Aorta (tissue), 5 donors: Measurements from ENCODE around the gene IQCE. TPM values are rescaled to one million over a fixed set of nuclear protein-coding genes. Genes with fewer than 3 reads are reported as not detected.
A peak's percentile ranks its signal among the peaks of the same experiment; 100 is the strongest.
"Not testable (repeated sequence)": the region's sequence is repeated elsewhere in the genome, so short reads cannot be mapped to it uniquely, and the experiment has no call there.

Experiments used
- ATAC-seq: fragments of 200-7000 bp; cut with Tn5 transposase; one replicate; pipeline ENCODE4 v1.9.1; 2022; ENCODE audit warnings: moderate library complexity; ENCODE audit not compliant: low FRiP score
- DNase-seq, 2 donors: peaks; one replicate each; pipeline ENCODE4 v3.0.0-alpha.2; 2020
- H3K27ac ChIP-seq, 2 donors: one replicate each; pipeline ENCODE4 v1.5.1; 2013; ENCODE audit warnings: low read length in 2 of 2, mild to moderate bottlenecking in 2 of 2, moderate library complexity in 2 of 2, control low read depth in 1 of 2, inconsistent platforms in 1 of 2, low read depth in 1 of 2
- H3K27me3 ChIP-seq, 2 donors: one replicate each; pipeline ENCODE4 v1.6.1; 2013; ENCODE audit warnings: control low read depth in 1 of 2, low read length in 1 of 2, mild to moderate bottlenecking in 1 of 2, moderate library complexity in 1 of 2; ENCODE audit not compliant: insufficient read depth in 2 of 2, control insufficient read depth in 1 of 2
- H3K36me3 ChIP-seq, 2 donors: one replicate each; pipeline ENCODE4 v1.6.1; 2013; ENCODE audit warnings: control low read depth in 1 of 2, low read length in 1 of 2, mild to moderate bottlenecking in 1 of 2; ENCODE audit not compliant: insufficient read depth in 2 of 2, control insufficient read depth in 1 of 2
- H3K4me1 ChIP-seq, 2 donors: one replicate each; pipeline ENCODE4 v1.6.1; 2013; ENCODE audit warnings: low read length in 2 of 2, control low read depth in 1 of 2, mild to moderate bottlenecking in 1 of 2, moderate library complexity in 1 of 2; ENCODE audit not compliant: insufficient read depth in 2 of 2, control insufficient read depth in 1 of 2
- H3K4me3 ChIP-seq, 2 donors: one replicate each; pipeline ENCODE4 v1.5.1; 2013; ENCODE audit warnings: low read length in 2 of 2, control low read depth in 1 of 2, mild to moderate bottlenecking in 1 of 2
- H3K9me3 ChIP-seq: one replicate; pipeline ENCODE4 v1.6.1; 2013; ENCODE audit warnings: mild to moderate bottlenecking, low read length; ENCODE audit not compliant: control insufficient read depth
- WGBS, 2 donors: extraction: QIAGEN DNeasy Blood & Tissue Kit; methylation state at CpG; one replicate each; pipeline ENCODE4 v1.1.7; 2013; 5-methylcytosine and 5-hydroxymethylcytosine counted together
- intact Hi-C, 2 donors: fragments of 100-400 bp; cut with DNase I; formaldehyde crosslinking; loops; one replicate each; pipeline versions ENCODE4 v1.14.2 to v1.15.0; 2022
- polyA plus RNA-seq, 2 donors: library from polyadenylated mRNA; stranded (reverse); fragments of 200-250 nt; gene quantifications; one replicate each; pipeline ENCODE4 v1.2.3, GENCODE V29; 2013
- total RNA-seq, 2 donors: library from RNA; stranded (reverse); fragmentation: NEBNext Ultra II Directional; extraction: Animal tissue kit (Norgen Biotek cat#: 25700); gene quantifications; one replicate each; pipeline ENCODE4 v1.2.1, GENCODE V29; 2021
- donor health status: healthy with polysubstance abuse.
- donor health status: Bipolar disorder and iron deficiency.
- donor health status: DM: no; HTN: no; CAD: no.
- donor health status: DM: no; HTN: no; CAD: no.
- donor health status: DM: yes; HTN: yes; CAD: no.

The IQCE gene
- total and polyA plus RNA-seq, 4 donors = 6.1 to 18.2 (median 11.2) TPM

GRCh38 chr7:2530071-2530987 lies 28.4 kb upstream of the IQCE start:
- no peaks in the 10 kb centered on the region for H3K4me1 ChIP-seq
- H3K27me3 ChIP-seq = no peaks in the 10 kb centered on the region
- no peak overlapping the region for H3K27ac ChIP-seq
- intact Hi-C loops = no loop called here
- DNase-seq (peak in 1 of 2 donors; percentile 79), ATAC-seq (no peak)
- H3K4me3 ChIP-seq = no peak overlapping the region
- H3K36me3 ChIP-seq = no peaks in the 10 kb centered on the region
- 87 to 92% methylated on average over 16 of the region's 16 CpGs for WGBS, 2 donors
- no peaks in the 10 kb centered on the region for H3K9me3 ChIP-seq

DNA sequence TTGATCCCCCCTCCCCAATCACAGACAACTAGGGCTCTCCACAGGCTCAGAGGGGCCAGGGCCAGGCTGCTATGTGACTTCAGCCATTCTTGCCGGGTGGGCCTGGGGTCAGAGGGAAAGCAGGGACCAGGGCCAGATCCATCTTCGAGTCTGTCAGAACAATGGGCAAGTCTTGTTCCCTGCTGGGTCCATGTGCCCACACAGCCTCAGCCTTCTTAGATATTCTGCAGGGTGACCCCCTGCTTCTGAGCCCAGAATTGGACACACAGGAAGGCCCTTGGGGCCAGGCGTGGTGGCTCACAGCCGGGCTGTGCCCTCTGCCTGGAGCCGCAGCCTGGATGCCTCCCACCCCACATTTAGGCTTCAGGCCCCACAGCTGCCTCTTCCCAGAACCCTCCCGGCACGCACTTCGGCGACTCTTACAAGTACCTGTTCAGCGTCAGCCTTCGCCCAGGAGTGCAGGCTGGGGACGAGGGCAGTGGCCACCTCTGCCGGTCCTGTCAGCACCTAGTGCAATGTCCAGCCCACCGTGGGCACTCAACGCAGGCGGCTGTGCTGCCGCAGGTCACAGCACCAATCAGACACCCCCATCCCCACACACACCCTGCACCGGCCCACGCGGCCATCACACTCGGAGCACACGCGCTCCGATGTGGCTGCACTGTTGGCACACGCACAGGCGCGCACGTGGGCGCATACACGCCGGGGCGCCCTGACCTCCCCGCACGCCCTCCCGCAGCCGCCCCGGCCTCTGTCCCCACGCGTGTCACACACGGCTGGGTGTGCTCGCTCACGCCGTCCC lies 27.6 kb upstream of the IQCE start:
- DNase-seq = peak in 1 of 2 donors; percentile 46
- H3K27ac ChIP-seq, H3K4me3 ChIP-seq, ATAC-seq, H3K27me3 ChIP-seq, intact Hi-C loops, H3K9me3 ChIP-seq, H3K36me3 ChIP-seq, H3K4me1 ChIP-seq: not testable (repeated sequence)
- WGBS, 2 donors = 38 to 43% methylated on average over 23 to 43 of the region's 43 CpGs

DNA sequence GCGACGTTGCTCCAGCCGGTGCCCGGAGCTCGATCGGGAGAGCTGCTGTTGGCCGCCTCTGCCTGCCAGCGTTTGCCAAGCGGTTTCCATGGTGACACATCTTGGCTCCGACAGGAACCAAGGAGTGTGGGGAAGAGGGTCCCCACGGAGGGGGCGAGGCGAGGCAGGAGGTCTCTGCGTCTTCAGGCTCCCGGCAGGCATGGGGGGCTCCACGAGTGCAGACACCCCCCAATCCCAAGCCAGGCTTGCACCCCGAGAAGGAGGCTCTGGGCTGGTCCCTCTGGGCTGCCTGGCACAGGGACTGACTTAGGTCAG lies 27.0 kb upstream of the IQCE start:
- ATAC-seq, H3K4me1 ChIP-seq, H3K27ac ChIP-seq, H3K36me3 ChIP-seq, H3K27me3 ChIP-seq, H3K9me3 ChIP-seq, intact Hi-C loops, H3K4me3 ChIP-seq: not testable (repeated sequence)
- DNase-seq = peak in 1 of 2 donors; percentile 56
- WGBS, 2 donors = 14 to 17% methylated on average over 15 to 17 of the region's 17 CpGs

DNA sequence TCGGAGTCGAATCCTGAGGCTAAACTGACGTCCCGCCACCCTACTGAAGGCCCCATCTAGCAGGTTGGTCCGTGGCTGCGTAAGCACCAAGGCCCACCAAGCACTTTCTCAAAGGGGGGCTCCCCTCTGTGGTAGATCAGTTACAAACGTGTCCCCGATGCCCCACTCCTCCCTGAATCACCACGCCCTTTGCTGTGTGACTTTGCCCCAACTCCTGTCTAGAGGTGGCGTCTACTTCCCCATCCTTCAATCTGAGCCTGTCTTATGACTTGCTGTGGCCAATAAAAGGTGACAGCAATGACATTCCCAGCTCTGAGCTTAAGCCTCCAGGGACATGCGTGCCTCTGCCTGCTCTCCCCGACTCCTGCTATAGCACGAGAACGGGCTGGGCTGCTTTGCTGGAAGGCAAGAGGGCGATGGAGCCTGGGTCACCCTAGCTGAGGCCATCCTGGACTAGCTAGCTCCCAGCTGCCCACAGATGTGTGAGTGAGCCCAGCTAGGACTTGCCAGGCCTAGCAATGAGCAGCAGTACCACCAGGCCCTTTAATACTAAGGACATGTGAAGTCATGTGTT lies 26.5 kb upstream of the IQCE start:
- WGBS, 2 donors = 89 to 91% methylated on average over 11 to 14 of the region's 15 CpGs
- intact Hi-C loops, H3K9me3 ChIP-seq, H3K4me1 ChIP-seq, H3K27me3 ChIP-seq, H3K4me3 ChIP-seq, ATAC-seq, H3K27ac ChIP-seq, H3K36me3 ChIP-seq: not testable (repeated sequence)
- peak in 1 of 2 donors; percentile 10 for DNase-seq

DNA sequence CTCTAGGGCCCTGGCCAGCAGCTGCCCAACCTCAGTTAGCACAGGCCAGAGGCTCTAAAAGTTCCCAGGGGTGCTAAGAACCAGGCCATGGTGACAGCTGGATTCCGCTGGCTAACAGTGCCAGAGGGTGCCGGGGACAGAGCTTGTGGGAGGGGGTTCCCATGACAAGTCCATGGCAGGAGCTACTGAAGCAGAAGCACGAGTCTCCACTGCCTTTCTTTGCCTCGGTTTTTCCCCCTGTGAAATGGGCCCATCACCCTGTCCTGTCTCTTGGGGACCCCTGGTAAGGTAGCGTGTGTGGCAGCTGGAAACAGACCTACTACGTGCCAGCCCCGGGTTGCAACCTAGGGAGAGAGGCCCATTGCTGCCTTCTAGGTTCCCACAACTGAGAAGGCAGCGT lies 26.0 kb upstream of the IQCE start:
- H3K9me3 ChIP-seq, H3K27ac ChIP-seq, H3K27me3 ChIP-seq, DNase-seq, H3K4me1 ChIP-seq, H3K4me3 ChIP-seq, ATAC-seq, intact Hi-C loops, H3K36me3 ChIP-seq: not testable (repeated sequence)
- WGBS, 2 donors = 91 to 96% methylated on average over 4 to 7 of the region's 8 CpGs

DNA sequence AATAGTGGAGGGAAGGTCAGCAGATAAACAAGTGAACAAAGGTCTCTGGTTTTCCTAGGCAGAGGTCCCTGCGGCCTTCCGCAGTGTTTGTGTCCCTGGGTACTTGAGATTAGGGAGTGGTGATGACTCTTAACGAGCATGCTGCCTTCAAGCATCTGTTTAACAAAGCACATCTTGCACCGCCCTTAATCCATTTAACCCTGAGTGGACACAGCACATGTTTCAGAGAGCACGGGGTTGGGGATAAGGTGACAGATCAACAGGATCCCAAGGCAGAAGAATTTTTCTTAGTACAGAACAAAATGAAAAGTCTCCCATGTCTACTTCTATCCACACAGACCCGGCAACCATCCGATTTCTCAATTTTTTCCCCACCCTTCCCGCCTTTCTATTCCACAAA lies 25.2 kb upstream of the IQCE start:
- not testable (repeated sequence) for H3K27ac ChIP-seq

GRCh38 chr7:2534214-2534613 lies 24.6 kb upstream of the IQCE start:
- H3K4me3 ChIP-seq, H3K4me1 ChIP-seq, DNase-seq, H3K27ac ChIP-seq, intact Hi-C loops, H3K27me3 ChIP-seq, H3K9me3 ChIP-seq, ATAC-seq: not testable (repeated sequence)
- peaks cover 0 to 12% of the 10 kb centered on the region in 2 donors for H3K36me3 ChIP-seq
- WGBS, 2 donors = 80 to 90% methylated on average over 1 to 33 of the region's 34 CpGs

More for the DNA sequence above, 25.2 kb upstream of the IQCE start:
- ATAC-seq, H3K27me3 ChIP-seq, H3K4me3 ChIP-seq, intact Hi-C loops, H3K9me3 ChIP-seq, H3K4me1 ChIP-seq, DNase-seq, H3K36me3 ChIP-seq: not testable (repeated sequence)
- WGBS, 2 donors = 83 to 86% methylated on average over 1 to 5 of the region's 8 CpGs

DNA sequence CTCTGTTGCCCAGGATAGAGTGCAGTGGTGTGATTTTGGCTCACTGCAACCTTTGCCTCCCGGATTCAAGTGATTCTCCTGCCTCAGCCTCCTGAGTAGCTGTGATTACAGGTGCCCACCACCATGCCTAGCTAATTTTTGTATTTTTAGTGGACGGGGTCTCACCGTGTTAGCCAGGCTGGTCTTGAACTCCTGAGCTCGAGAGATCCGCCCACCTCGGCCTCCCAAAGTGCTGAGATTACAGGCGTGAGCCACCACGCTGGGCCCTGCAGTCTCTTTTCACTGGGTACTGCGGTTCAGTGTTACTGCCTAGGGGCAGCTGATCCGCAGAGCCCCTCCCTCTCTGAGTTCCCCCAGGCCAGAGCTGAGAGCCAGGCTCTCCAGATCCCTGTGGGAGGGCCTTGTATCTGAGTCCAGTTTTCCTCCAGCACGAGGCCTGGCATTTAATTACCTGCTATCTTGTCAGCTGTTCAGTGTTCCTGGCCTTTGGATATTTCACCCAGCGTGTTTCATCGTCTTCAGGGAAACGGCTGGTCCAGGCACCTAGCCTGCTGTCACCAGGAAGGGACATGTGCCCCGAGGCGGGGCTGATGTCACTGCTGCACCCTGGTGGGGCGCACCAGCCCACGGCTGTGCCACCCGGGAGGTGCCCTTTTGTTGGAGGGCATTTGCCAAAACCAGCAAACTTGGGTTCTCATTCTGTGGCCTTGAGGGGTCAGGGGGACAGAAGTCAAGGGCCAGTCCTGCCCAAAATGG lies 22.7 kb upstream of the IQCE start:
- H3K27ac ChIP-seq, H3K4me1 ChIP-seq, H3K4me3 ChIP-seq, intact Hi-C loops, H3K9me3 ChIP-seq, H3K27me3 ChIP-seq, ATAC-seq: not testable (repeated sequence)
- WGBS, 2 donors = 81 to 87% methylated on average over 16 to 19 of the region's 19 CpGs
- H3K36me3 ChIP-seq = peaks cover 0 to 12% of the 10 kb centered on the region in 2 donors
- peak in 1 of 2 donors; percentile 7 for DNase-seq
